ENCODE data around the gene CRYGN. TPM values are rescaled to one million over a fixed set of nuclear protein-coding genes. Genes with fewer than 3 reads are reported as not detected.
A peak's percentile ranks its signal among the peaks of the same experiment; 100 is the strongest.

The CRYGN gene
- total and polyA plus RNA-seq, 5 donors from 2014 or later, result 0.30 to 0.39 (median 0.38) TPM; not detected in 1

DNA sequence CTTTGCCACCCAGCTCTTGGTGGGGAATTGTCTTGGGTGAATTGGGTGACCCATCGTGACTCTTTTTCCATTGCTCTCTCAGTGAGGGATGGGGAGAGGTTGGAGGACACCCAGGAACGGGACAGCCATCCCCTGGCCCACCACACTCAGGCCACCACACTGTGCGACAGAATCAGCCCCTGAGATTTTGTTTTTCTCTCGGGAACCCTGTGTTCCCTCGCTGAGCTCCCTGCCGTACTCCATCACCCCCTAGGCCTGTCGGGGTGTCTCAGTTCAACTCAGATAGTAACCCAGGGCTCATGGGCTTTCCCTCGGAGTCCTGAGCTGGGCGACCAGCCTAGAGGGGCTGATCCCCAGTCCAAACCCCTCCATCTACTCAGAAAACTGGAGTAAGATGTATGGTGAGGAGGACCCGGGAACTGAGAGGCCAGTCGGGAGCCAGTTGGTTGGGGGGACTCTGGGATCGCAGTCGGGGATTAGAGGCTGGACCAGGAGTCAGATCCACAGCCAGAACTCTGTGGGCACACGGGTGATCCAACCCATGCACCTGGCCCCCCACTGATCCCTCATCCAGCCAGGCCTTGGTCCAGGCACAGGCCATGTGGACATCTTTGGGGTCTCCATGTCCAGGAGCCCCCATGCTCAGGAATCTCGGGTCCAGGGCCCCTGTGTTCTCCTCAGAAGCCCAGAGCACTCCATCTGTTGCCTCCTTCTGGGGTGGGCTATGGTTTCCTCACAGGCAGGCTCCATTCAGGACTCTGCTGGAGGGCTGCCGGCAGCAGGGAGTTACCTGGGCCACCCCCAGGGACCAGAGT lies 9.3 kb downstream of the CRYGN start:
- no peaks in the 10 kb centered on the region for H3K9me3 ChIP-seq (ENCODE audit: control insufficient read depth in 2 of 2, low read length in 2 of 2)
- Mint-ChIP-seq H3K27me3 (no peaks in the 10 kb centered on the region), H3K27ac (peak overlapping the region; percentile 88 to 92 (median 91)), H3K4me1 (peaks cover 7 to 56% (median 22%) of the 10 kb centered on the region in 4 donors), H3K9me3 (no peaks in the 10 kb centered on the region), H3K4me3 (peak overlapping the region in 2 of 4 donors; percentile 67 to 80), H3K36me3 (no peaks in the 10 kb centered on the region)
- H3K36me3 ChIP-seq (ENCODE audit: control insufficient read depth, insufficient read depth, low read length), result no peaks in the 10 kb centered on the region
- H3K4me3 ChIP-seq (ENCODE audit: low read depth, low read length), result no peak overlapping the region
- DNase-seq (no peak), ATAC-seq (ENCODE audit: low read depth in 2 of 2) (no peak)
- no peak overlapping the region for H3K27ac ChIP-seq (ENCODE audit: insufficient read depth, low read length, poor library complexity, severe bottlenecking)
- no peaks in the 10 kb centered on the region for H3K27me3 ChIP-seq (ENCODE audit: control insufficient read depth, insufficient read depth, low read length)
- H3K4me1 ChIP-seq (ENCODE audit: control insufficient read depth, insufficient read depth, low read length, poor library complexity, severe bottlenecking), result peaks cover 58% of the 10 kb centered on the region

DNA sequence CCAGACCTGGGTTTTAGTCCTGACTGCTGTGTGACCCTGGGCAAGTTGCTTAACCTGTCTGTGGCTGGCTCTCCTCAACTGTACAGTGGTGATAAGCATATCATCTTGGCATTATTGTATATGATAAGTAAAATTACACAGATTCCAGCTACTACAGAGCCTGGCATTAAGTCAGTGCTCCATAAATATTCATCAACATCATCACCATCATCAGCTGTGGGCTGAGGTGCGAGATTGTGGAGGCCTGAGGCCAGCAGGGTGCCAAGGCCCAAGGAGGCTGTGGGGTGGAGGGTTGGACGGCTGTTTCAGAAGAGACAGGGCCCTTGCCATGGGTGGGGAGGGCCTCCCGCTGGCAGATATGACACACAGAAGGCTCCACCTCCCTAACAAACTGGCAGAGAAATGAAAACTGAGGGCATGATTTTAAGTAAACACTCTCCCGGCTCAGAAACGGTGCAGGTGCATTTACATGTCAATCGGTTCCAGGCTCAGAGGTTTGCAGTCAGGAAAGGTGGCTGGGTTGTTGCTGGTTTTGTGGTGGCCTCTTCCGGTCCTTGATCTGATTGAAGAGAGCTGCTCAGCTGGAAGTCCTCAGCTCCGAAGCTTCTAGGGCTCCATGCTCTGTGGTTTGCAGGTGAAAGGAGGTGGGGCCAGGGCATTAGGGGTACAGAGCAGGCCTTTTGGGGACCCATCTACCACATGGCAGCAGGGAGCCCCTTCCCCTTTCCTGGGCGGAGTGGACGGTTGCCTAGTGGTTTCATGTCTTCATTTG lies 10.2 kb downstream of the CRYGN start:
- H3K36me3 Mint-ChIP-seq, result no peaks in the 10 kb centered on the region
- peak overlapping the region; percentile 88 to 92 (median 91) for H3K27ac Mint-ChIP-seq
- peak overlapping the region; percentile 37 for H3K4me3 ChIP-seq (ENCODE audit: low read depth, low read length)
- H3K9me3 ChIP-seq (ENCODE audit: control insufficient read depth in 2 of 2, low read length in 2 of 2), result no peaks in the 10 kb centered on the region
- peak overlapping the region; percentile 40 to 80 (median 71) for H3K4me3 Mint-ChIP-seq
- DNase-seq, result peak in 2 of 3 donors; percentile 67 to 81
- peaks cover 7 to 56% (median 22%) of the 10 kb centered on the region in 4 donors for H3K4me1 Mint-ChIP-seq
- peaks cover 58% of the 10 kb centered on the region for H3K4me1 ChIP-seq (ENCODE audit: control insufficient read depth, insufficient read depth, low read length, poor library complexity, severe bottlenecking)
- peak overlapping the region; percentile 50 for H3K27ac ChIP-seq (ENCODE audit: insufficient read depth, low read length, poor library complexity, severe bottlenecking)
- H3K27me3 Mint-ChIP-seq, result no peaks in the 10 kb centered on the region
- no peaks in the 10 kb centered on the region for H3K36me3 ChIP-seq (ENCODE audit: control insufficient read depth, insufficient read depth, low read length)
- no peaks in the 10 kb centered on the region for H3K9me3 Mint-ChIP-seq
- ATAC-seq (ENCODE audit: low read depth in 2 of 2), result peak; percentile 73 to 78
- no peaks in the 10 kb centered on the region for H3K27me3 ChIP-seq (ENCODE audit: control insufficient read depth, insufficient read depth, low read length)

DNA sequence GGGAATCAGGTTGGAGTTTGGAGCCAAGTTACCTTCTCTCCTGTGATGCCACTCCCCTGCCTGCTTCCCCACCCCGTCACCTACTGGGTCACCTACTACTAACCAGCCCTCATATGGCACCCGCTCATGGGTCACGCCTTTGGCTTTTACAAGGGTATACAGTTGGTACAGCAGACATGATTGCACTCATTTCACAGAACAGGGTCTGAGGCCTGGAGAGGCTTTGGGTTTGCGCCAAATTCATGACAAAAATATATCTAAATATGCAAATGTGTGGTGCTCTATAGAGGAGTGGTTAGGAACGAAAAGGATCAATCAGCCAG lies 10.7 kb downstream of the CRYGN start:
- Histone ChIP-seq H3K27ac (ENCODE audit: insufficient read depth, low read length, poor library complexity, severe bottlenecking) (no peak overlapping the region), H3K4me1 (ENCODE audit: control insufficient read depth, insufficient read depth, low read length, poor library complexity, severe bottlenecking) (peaks cover 58% of the 10 kb centered on the region), H3K9me3 (ENCODE audit: control insufficient read depth in 2 of 2, low read length in 2 of 2) (no peaks in the 10 kb centered on the region), H3K36me3 (ENCODE audit: control insufficient read depth, insufficient read depth, low read length) (no peaks in the 10 kb centered on the region), H3K4me3 (ENCODE audit: low read depth, low read length) (peak overlapping the region; percentile 37), H3K27me3 (ENCODE audit: control insufficient read depth, insufficient read depth, low read length) (no peaks in the 10 kb centered on the region)
- ATAC-seq (ENCODE audit: low read depth in 2 of 2) (no peak), DNase-seq (no peak)
- Mint-ChIP-seq H3K27me3 (no peaks in the 10 kb centered on the region), H3K27ac (peak overlapping the region in 2 of 3 donors; percentile 88 to 91), H3K36me3 (no peaks in the 10 kb centered on the region), H3K4me1 (peaks cover 7 to 56% (median 22%) of the 10 kb centered on the region in 4 donors), H3K9me3 (no peaks in the 10 kb centered on the region), H3K4me3 (peak overlapping the region in 2 of 4 donors; percentile 75 to 80)

DNA sequence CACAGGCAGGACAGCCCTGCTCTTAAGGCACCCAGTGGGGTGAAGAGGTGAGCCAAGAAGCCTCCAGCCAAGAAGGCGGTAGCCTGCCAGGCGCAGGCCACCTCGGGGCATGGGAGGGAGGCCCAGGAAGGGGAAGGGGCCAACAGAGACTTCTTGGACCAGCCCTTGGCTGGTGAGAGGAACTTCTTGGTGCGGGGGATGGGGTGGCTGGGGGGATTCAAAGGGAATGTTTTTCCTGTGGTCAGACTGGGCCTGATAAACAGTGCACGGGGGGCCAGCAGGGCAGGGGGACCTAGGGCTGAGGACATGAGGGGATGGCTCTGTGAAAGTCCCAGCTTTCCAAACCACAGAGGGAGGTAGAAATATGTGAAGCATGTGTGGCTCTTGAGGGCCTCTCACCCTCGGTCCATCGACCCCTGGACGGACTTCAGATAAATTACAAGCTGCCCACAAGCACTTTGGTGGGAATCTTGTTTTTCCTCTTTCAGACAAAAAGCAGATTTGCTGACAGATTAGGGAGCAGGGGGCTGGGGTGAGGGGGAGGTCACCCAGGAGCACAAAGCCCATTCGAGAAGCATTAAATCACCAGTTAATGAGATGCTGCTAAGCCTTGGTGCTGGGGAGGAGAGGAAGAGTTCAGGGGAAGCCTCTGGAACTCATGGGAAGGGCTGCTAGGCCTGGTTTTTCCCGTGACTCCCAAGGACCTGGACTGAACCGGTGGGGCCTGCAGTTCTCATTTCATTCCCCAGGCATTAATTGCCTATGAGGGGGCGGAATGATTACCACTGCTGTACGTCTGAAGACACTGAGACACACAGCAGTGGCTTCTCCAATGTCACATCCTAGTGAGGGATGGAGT lies 11.3 kb downstream of the CRYGN start:
- Histone ChIP-seq H3K4me3 (ENCODE audit: low read depth, low read length) (no peak overlapping the region), H3K36me3 (ENCODE audit: control insufficient read depth, insufficient read depth, low read length) (no peaks in the 10 kb centered on the region), H3K27ac (ENCODE audit: insufficient read depth, low read length, poor library complexity, severe bottlenecking) (no peak overlapping the region), H3K9me3 (ENCODE audit: control insufficient read depth in 2 of 2, low read length in 2 of 2) (no peaks in the 10 kb centered on the region), H3K27me3 (ENCODE audit: control insufficient read depth, insufficient read depth, low read length) (no peaks in the 10 kb centered on the region), H3K4me1 (ENCODE audit: control insufficient read depth, insufficient read depth, low read length, poor library complexity, severe bottlenecking) (peaks cover 58% of the 10 kb centered on the region)
- no peaks in the 10 kb centered on the region for H3K27me3 Mint-ChIP-seq
- no peaks in the 10 kb centered on the region for H3K36me3 Mint-ChIP-seq
- peaks cover 7 to 56% (median 22%) of the 10 kb centered on the region in 4 donors for H3K4me1 Mint-ChIP-seq
- no peaks in the 10 kb centered on the region for H3K9me3 Mint-ChIP-seq
- ATAC-seq (ENCODE audit: low read depth in 2 of 2), result no peak
- H3K27ac Mint-ChIP-seq, result peak overlapping the region in 2 of 3 donors; percentile 56 to 62
- no peak for DNase-seq
- H3K4me3 Mint-ChIP-seq, result peak overlapping the region in 2 of 4 donors; percentile 16 to 19

DNA sequence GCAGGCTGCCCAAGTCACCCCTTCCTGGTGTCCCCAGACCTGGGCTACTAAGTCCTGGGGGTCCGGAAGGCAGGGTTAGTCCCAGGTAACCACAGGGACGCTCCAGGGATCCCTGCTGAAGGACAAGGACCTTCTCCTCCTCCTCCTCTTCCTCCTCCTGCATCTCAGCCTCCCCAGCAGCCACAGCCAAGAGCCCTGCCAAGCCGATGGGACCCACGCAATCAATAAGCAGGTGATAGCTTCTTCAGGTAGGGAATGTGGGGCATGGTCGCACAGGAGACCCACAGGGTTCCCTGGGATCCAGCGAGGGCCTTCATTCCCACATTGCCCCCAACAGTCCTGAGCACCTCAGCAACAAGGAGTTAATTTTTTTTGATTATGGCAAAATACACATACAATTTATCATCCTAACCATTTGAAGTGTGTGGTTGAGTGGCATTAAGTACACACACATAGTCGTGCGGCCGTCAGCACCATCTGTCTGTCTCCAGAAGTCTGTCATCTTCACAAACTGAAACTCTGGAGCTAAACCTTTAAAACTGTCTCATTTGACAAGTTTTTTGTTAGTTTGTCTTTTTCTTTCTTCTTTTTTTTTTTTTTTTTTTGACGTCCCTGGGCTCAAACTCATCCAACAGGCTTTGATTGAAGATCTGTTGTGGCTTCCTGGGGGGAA lies 12.1 kb downstream of the CRYGN start:
- peaks cover 7 to 49% (median 19%) of the 10 kb centered on the region in 4 donors for H3K4me1 Mint-ChIP-seq
- no peak overlapping the region for H3K4me3 ChIP-seq (ENCODE audit: low read depth, low read length)
- peak overlapping the region in 1 of 4 donors; percentile 19 for H3K4me3 Mint-ChIP-seq
- no peaks in the 10 kb centered on the region for H3K27me3 ChIP-seq (ENCODE audit: control insufficient read depth, insufficient read depth, low read length)
- H3K27ac Mint-ChIP-seq, result peak overlapping the region in 2 of 3 donors; percentile 56 to 62
- H3K27ac ChIP-seq (ENCODE audit: insufficient read depth, low read length, poor library complexity, severe bottlenecking), result no peak overlapping the region
- peaks cover 51% of the 10 kb centered on the region for H3K4me1 ChIP-seq (ENCODE audit: control insufficient read depth, insufficient read depth, low read length, poor library complexity, severe bottlenecking)
- no peaks in the 10 kb centered on the region for H3K9me3 Mint-ChIP-seq
- H3K36me3 ChIP-seq (ENCODE audit: control insufficient read depth, insufficient read depth, low read length), result no peaks in the 10 kb centered on the region
- H3K36me3 Mint-ChIP-seq, result no peaks in the 10 kb centered on the region
- no peak for DNase-seq
- H3K27me3 Mint-ChIP-seq, result peaks cover 4% of the 10 kb centered on the region
- H3K9me3 ChIP-seq (ENCODE audit: control insufficient read depth in 2 of 2, low read length in 2 of 2), result no peaks in the 10 kb centered on the region
- no peak for ATAC-seq (ENCODE audit: low read depth in 2 of 2)

DNA sequence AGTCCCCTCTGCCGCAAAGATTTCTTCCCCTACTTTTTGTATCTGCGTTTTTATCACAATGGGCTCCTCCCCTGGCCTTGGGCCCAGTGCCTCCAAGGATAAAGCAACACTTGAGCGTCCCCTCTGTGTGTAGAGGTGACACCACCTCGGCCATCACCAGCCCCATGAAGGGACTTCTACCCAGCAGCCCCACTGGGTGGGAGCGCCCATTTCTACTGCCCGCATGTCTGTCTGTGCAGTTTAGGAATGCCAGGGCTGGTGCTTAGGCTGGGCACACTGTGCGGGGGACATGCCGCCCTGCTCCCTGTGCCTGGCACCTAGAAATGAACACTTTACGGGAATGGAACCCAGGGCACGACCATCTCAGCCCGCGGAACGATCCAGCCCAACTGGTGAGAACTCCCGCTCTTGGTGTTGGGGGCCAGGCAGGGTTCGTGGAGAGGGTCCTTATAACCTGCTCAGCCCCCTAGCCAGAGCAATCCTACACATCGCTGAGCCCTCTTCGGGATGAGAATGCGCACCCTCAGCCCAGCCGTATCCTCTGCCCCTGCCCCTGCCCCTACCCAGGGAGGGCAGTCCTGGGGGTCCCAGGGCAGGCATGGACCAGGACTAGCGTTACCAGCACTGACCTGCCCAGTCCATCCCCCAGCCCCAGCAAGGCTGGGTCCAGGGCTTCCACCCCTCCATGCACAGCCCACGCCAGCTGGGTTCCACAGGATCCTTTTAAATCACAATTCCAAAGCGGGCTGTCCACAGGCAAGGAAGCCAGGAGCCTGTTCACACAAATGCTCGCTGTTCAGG lies 12.8 kb downstream of the CRYGN start:
- H3K36me3 Mint-ChIP-seq, result no peaks in the 10 kb centered on the region
- H3K27me3 Mint-ChIP-seq, result peaks cover 9% of the 10 kb centered on the region
- H3K27ac ChIP-seq (ENCODE audit: insufficient read depth, low read length, poor library complexity, severe bottlenecking), result no peak overlapping the region
- H3K9me3 Mint-ChIP-seq, result no peaks in the 10 kb centered on the region
- no peak overlapping the region for H3K4me3 ChIP-seq (ENCODE audit: low read depth, low read length)
- no peaks in the 10 kb centered on the region for H3K27me3 ChIP-seq (ENCODE audit: control insufficient read depth, insufficient read depth, low read length)
- H3K36me3 ChIP-seq (ENCODE audit: control insufficient read depth, insufficient read depth, low read length), result no peaks in the 10 kb centered on the region
- ATAC-seq (ENCODE audit: low read depth in 2 of 2) (no peak), DNase-seq (no peak)
- H3K4me1 ChIP-seq (ENCODE audit: control insufficient read depth, insufficient read depth, low read length, poor library complexity, severe bottlenecking), result peaks cover 44% of the 10 kb centered on the region
- peaks cover 7 to 43% (median 16%) of the 10 kb centered on the region in 4 donors for H3K4me1 Mint-ChIP-seq
- no peak overlapping the region for H3K4me3 Mint-ChIP-seq
- H3K9me3 ChIP-seq (ENCODE audit: control insufficient read depth in 2 of 2, low read length in 2 of 2), result no peaks in the 10 kb centered on the region
- H3K27ac Mint-ChIP-seq, result no peak overlapping the region

Measured in CD4-positive, CD25-positive, alpha-beta regulatory T cell (primary cell).